NCI-H345 treated with DMSO at 0.1 percent for 48 hours (cell line): ENCODE data around the gene HS2ST1.
A peak's percentile ranks its signal among the peaks of the same experiment; 100 is the strongest.
"Not testable (repeated sequence)": the region's sequence is repeated elsewhere in the genome, so short reads cannot be mapped to it uniquely, and the experiment has no call there.

Experiments
- DNase-seq: peaks from one replicate; lab custom pipeline; 2025; ENCODE audit not compliant: unreplicated experiment; lab: John Stamatoyannopoulos, UW

The HS2ST1 gene

GRCh38 chr1:86914601-86914997 is at the start of gene HS2ST1:
HS2ST1 (plus strand) TSS chr1:86914635.
- DNase-seq = no peak

- DNase-seq = no peak
Observed at GRCh38 chr1:86865973-86866637, 48.3 kb upstream of the HS2ST1 start.

DNA sequence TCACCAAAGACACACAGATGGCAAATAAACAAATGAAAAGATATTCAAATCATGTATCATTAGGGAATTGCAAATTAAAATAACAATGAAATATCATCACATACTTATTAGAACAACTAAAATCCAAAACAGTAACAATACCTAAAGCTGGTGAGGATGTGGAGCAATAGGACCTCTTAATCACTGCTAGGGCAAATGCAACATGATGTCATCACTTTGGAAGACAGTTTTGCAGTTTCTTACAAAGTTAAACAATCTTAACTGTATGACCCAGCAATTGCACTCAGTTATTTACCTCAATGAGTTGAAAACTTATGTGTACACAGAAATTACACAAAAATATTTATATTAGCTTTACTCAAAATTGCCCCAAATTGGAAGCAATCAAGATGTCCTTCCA is 47.8 kb upstream of the HS2ST1 start:
- DNase-seq = no peak

DNA sequence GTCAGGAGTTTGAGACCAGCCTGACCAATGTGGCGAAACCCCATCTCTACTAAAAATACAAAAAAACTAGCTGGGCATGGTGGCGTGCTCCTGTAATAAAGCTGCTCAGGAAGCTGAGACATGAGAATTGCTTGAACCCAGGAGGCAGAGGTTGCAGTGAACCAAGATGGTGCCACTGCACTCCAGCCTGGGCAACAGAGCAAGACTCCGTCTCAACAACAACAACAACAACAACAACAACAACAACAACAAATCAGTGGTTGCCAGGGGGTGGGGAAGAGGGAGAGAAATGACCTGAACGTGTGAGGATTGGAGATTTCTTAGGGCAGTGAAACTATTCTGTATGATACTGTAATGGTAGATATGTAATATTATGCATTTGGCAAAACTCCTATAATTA is 47.2 kb upstream of the HS2ST1 start:
- not testable (repeated sequence) for DNase-seq

- DNase-seq = no peak
Observed at GRCh38 chr1:86868477-86868876, 46.0 kb upstream of the HS2ST1 start.

GRCh38 chr1:86871001-86871400 is 43.4 kb upstream of the HS2ST1 start:
- no peak for DNase-seq

DNA sequence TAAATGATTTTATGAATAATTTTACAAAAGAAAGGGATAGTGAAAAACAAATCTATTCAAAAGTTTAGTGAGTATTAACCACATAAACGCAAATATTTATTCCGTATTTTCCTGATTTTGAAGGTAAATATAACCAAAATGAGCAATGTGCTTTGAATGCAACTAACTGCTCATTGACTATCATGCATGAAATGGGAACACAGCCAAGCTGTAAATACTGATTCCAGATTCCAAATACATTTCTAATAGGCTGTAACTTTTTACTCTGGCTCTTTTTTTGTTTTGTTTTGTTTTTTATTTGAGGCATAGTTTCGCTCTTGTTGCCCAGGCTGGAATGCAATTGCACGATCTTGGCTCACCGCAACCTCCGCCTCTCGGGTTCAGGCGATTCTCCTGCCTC is 42.3 kb upstream of the HS2ST1 start:
- no peak for DNase-seq

DNA sequence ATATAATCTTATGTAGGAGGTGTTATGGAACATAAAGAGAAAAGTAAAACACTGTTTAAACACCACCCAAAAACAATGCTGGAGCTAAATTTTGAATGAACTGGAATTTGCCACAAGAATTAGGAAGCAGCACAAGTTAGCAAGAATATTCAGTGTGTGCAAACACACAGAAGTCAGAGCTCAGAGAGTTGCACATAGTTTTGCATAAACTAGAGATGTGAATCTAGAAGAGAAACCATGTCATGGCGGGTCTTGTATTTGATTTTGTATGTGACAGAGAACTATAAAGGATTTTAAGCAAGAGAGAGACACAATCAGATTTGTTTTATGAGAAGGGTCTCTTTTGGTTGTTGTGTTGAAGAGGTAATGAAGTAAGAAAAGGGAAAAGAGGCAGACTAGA is 38.7 kb upstream of the HS2ST1 start:
- no peak for DNase-seq

GRCh38 chr1:86887479-86888162 is 26.8 kb upstream of the HS2ST1 start:
- DNase-seq = no peak

DNA sequence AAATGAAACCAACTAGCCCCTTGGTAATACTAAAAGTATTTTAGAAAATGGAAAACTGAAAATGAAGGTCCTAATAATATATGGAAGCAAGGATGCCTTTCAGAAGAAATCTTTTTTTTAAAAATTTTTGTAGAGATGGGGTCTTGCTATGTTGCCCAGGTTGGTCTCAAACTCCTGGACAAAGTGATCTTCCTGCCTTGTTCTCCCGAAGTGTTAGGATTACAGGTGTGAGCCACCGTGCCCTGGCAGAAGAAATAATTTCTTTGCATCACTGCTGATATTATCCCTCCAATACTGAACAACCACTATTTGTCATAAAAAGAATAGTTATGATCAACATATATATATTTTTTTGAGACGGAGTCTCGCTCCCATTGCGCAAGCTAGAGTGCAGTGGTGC is 26.1 kb upstream of the HS2ST1 start:
- DNase-seq = no peak

DNA sequence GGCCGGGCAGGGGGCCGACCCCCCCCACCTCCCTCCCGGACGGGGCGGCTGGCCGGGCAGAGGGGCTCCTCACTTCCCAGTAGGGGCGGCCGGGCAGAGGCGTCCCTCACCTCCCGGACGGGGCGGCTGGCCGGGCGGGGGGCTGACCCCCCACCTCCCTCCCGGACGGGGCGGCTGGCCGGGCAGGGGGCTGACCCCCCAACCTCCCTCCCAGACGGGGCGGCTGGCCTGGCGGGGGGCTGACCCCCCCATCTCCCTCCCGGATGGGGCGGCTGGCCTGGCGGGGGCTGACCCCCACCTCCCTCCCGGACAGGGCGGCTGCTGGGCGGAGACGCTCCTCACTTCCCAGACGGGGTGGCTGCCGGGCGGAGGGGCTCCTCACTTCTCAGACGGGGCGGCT is 15.0 kb upstream of the HS2ST1 start:
- DNase-seq = not testable (repeated sequence)

DNA sequence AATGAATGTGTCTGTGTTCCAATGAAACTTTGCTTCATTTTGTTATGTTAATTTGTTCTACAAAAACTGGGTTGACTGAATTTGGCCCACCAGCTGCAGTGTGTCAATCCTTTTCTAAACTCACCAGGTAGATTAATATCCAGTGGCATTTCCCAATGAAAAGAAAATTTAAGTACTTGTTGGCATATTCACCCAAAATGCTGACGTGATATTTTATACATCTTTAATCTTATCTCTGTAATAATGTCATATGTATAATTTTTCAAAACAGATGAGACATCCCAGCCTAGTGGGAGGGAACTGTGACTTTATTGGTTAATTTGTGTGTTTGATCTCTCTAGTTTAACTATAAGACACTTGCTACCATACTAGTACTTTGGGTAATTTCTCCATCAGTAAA is 8.6 kb upstream of the HS2ST1 start:
- DNase-seq = no peak

DNA sequence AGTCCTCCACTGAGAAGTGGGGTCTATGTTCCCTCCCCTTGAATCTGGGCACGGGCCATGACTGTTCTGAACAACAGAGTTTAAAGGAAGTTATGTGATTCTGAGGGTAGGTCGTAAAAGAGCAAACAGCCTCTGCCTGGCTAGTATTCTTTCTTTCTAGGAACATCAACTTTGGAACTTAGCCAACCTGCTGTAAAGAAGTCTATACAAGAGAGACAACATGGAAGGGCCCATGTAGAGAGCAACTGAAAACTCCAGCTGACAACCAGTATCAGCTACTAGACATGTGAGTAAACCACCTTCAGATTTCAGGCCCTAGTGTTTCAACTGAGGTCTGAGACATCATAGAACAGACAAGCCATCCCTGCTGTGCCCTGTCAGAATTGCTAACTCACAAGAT is 8.0 kb upstream of the HS2ST1 start:
- peak; percentile 3 for DNase-seq

- DNase-seq = no peak
Observed at GRCh38 chr1:86912281-86912900, 2.0 kb upstream of the HS2ST1 start.

DNA sequence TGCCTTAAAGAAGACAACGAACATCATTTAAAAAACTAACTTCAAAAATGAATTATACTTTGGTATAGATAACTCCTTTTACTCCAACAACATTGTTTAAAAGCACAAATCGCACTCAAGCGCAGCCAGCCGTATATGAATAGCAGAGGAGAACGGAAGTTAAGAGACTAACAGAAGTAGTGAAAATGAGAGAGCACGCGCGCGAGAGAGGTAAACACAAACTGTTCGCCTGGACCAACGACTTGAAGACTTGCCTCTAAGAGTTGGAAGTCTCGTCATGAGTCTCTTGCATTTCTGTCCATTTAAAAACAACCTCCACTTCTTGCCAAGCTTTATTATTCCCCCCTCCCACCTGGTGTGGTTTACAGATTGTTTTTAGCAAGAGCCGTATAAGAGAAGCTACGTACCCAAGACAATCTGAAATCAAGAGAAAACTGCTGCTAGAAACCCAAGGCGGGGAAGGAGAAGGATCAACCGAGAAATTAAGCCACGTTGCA is 988 bp upstream of the HS2ST1 start:
- no peak for DNase-seq

DNA sequence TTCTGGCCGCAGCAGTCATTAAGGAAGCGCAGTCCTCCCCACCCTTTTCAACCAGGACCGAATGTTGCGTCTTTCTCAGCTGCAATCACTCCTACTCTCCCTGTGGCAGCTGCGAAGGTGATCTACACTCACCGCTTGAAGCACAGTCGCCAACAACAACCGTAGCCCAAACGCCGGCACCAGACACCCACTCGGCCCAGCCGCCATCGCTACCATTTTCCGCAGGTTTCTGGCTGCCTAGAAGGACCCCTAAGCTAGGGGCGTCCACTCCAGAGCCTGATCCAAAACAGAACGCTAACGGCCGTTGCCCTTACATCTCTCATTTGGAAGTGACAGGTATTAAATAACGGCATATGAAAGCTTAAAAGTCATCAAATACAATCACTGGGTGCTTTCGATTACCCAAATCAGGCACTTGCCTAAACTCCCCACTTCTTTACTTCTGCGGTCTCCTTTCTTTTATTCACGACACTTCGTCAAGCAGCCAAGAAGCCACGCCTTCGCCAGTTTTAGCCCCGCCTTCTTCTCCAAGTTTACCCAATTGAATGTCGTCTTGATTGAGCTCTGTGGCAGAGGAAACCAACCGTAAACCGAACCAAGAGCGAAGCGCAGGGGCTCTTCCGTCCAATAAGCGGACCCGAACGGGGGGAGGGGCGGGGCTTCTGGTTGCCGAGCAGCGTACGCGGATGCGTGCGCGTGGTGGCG is 387 bp upstream of the HS2ST1 start, which contains the start of gene SELENOF:
TSS of gene SELENOF (minus strand) at position 231 of the 705 bp plus-strand sequence. CDS start at position 216, 15 bp downstream.
- DNase-seq = peak; percentile 99

DNA sequence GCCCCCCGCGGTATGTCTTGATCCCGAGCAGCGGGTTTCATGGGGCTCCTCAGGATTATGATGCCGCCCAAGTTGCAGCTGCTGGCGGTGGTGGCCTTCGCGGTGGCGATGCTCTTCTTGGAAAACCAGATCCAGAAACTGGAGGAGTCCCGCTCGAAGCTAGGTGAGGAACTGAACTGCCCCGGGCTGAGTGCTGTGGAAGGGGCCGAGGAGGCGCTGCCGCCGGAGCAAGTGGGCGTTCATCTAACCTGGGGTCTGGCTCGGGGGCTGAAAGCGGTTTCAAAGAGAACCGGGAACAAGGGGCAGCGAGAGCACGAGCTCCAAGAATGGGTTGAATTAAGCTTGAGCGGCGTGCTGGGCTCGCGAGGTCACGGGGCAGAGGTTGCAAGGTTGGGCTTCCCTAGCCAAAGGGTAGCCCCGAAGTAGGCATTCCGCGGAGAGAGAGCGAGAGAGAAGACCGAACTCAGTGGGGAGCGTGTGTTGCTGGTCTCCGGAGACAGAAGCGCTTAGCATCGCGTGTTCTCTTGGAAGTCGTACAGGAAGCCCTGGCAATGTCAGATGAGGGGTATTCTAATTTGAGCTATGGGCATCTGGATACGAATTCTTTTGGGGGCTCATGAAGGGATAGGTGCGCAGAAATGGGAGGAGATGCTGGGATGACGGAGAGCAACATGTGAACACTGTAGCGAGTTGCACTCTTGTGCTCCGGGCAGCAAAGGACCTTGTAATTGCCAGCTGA is 732 bp downstream of the HS2ST1 start:
- DNase-seq = peak; percentile 46

DNA sequence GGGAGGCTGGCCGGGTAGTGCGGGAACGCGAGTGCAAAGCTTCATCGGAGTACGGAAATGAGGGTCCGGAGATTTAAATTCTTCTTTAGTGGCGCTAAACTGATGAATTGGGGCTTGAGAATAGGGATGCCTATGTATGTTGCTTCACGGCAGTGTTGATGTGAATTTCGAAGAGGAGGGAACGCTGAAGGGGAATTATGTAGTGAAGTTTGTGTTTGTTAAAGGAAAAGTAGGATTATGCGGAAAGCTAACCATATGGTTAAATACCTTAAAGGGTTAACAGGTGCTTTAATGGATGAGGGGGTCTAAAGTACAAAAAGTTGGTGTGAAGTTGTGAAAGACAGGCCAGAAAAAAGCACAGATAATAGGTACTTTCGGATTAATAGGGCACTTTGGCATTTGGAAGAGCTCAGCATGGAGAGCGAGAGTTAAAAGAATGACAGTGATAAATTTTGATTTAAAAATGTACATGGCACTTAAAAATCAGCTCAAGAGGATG is 1.4 kb downstream of the HS2ST1 start:
- no peak for DNase-seq

GRCh38 chr1:86916752-86917151 is 2.3 kb downstream of the HS2ST1 start:
- no peak for DNase-seq

DNA sequence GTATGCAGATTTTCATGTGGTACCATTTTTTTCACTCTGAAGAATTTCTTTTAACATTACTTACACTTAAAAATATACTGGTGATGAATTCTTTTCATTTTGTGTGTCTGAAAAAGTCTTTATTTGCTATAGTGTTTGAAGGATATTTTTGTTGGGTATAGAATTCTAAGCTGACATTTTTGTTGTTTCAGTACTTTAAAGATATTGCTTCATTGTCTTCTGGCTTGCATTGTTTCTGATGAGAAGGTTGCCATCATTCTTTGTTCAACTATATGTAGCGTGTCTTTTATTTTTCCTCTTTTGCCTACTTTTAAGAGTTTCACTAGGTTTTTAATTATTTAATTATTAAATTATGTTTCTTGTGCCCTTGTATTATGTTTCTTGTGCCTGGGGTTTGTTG is 8.0 kb downstream of the HS2ST1 start:
- DNase-seq = no peak
